ENCODE data around the gene FAM240A. TPM values are rescaled to one million over a fixed set of nuclear protein-coding genes. Genes with fewer than 3 reads are reported as not detected.
A peak's percentile ranks its signal among the peaks of the same experiment; 100 is the strongest.
"Not testable (repeated sequence)": the region's sequence is repeated elsewhere in the genome, so short reads cannot be mapped to it uniquely, and the experiment has no call there.

Gene FAM240A
- total RNA-seq, 1 experiment from 2014 or later = not detected

- no peak for TF ChIP-seq EZH2 (IDR thresholded peaks at IDR 0.05; ENCODE audit: low read length, unreplicated experiment)
- H3K27ac ChIP-seq (ENCODE audit: low read length) = no peak overlapping the region
- H3K36me3 ChIP-seq (ENCODE audit: low read depth, low read length) = no peaks in the 10 kb centered on the region
- H3K79me2 ChIP-seq (ENCODE audit: low read length) = no peaks in the 10 kb centered on the region
- POLR2A ChIA-PET (ENCODE audit: unreplicated experiment) = interaction anchor here (0.6 kb wide), 1 partner anchor 12 kb away, joined by 3 read pairs; no protein-coding TSS in a partner anchor
- no peaks in the 10 kb centered on the region for H3K9me3 ChIP-seq (ENCODE audit: low read length)
- no peak overlapping the region for H2AFZ ChIP-seq (ENCODE audit: low read length)
- no peak overlapping the region for H3K4me2 ChIP-seq (ENCODE audit: low read length)
- BruUV-seq (replicated peaks) = no TSS peak
- no peak for DNase-seq
- no peaks in the 10 kb centered on the region for H4K20me1 ChIP-seq (ENCODE audit: low read length)
- no peak overlapping the region for H3K9ac ChIP-seq (ENCODE audit: low read length)
- no peak overlapping the region for H3K4me3 ChIP-seq (ENCODE audit: low read length)
- no peaks in the 10 kb centered on the region for H3K4me1 ChIP-seq (ENCODE audit: insufficient read depth, low read length)
- intact Hi-C loops (cut with micrococcal nuclease) = no loop called here
- H3F3A ChIP-seq (ENCODE audit: low read length, unreplicated experiment) = no peaks in the 10 kb centered on the region
- ATAC-seq = no peak
- H3K27me3 ChIP-seq (ENCODE audit: low read length) = no peaks in the 10 kb centered on the region
- CTCF ChIA-PET = no interaction called here
- H3K9me2 ChIP-seq (replicated peaks; ENCODE audit: low read length) = no peaks in the 10 kb centered on the region
Measured at GRCh38 chr3:46586738-46587246, 25.5 kb upstream of the FAM240A start.

DNA sequence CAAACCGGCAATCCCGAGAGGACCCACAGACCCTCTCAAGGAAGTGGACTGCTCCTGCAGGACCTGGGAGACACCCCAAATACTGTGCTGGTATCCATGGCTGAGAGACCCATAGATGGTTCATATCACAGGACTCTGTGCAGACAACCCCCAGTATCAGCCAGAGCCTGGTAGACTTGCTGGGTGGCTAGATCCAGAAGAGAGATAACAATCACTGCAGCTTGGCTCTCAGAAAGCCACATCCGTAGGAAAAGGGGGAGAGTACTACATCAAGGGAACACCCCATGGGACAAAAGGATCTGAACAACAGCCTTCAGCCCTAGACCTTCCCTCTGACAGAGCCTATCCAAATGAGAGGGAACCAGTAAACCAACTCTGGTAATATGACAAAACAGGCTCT is 25.1 kb upstream of the FAM240A start:
- CTCF ChIA-PET; H3K9me2 ChIP-seq (replicated peaks; ENCODE audit: low read length); BruUV-seq (replicated peaks); H3F3A ChIP-seq (ENCODE audit: low read length, unreplicated experiment); H3K27ac ChIP-seq (ENCODE audit: low read length); H3K9me3 ChIP-seq (ENCODE audit: low read length); H3K27me3 ChIP-seq (ENCODE audit: low read length); H3K9ac ChIP-seq (ENCODE audit: low read length); DNase-seq; H3K36me3 ChIP-seq (ENCODE audit: low read depth, low read length); H4K20me1 ChIP-seq (ENCODE audit: low read length); ATAC-seq; H3K4me1 ChIP-seq (ENCODE audit: insufficient read depth, low read length); intact Hi-C loops (cut with micrococcal nuclease); H3K4me2 ChIP-seq (ENCODE audit: low read length); H3K4me3 ChIP-seq (ENCODE audit: low read length); H3K79me2 ChIP-seq (ENCODE audit: low read length); H2AFZ ChIP-seq (ENCODE audit: low read length): not testable (repeated sequence)
- POLR2A ChIA-PET (ENCODE audit: unreplicated experiment) = interaction anchor here (0.6 to 0.7 kb wide), 2 partner anchors 13 to 17 kb away, joined by 3 to 4 read pairs; no protein-coding TSS in a partner anchor

GRCh38 chr3:46593274-46593862 is 19.0 kb upstream of the FAM240A start:
- ChIA-PET POLR2A (ENCODE audit: unreplicated experiment) (no interaction called here), CTCF (interaction anchor here (1.0 kb wide), 1 partner anchor 105 kb away, joined by 3 read pairs; no protein-coding TSS in a partner anchor)
- DNase-seq (no peak), ATAC-seq (peak; percentile 27; the same call in 1 of the 2 replicates)
- H3K27me3 ChIP-seq (ENCODE audit: low read length) = no peaks in the 10 kb centered on the region
- intact Hi-C loops (cut with micrococcal nuclease) = no loop called here
- H3F3A ChIP-seq (ENCODE audit: low read length, unreplicated experiment) = no peaks in the 10 kb centered on the region
- no peaks in the 10 kb centered on the region for H3K36me3 ChIP-seq (ENCODE audit: low read depth, low read length)
- H3K9ac ChIP-seq (ENCODE audit: low read length) = no peak overlapping the region
- no peak overlapping the region for H3K4me2 ChIP-seq (ENCODE audit: low read length)
- no peaks in the 10 kb centered on the region for H4K20me1 ChIP-seq (ENCODE audit: low read length)
- no TSS peak for BruUV-seq (replicated peaks)
- no peaks in the 10 kb centered on the region for H3K9me3 ChIP-seq (ENCODE audit: low read length)
- 0 out of 2 replicates have a peak, but pooled peaks cover 8% of the 10 kb centered on the region for H3K4me1 ChIP-seq (ENCODE audit: insufficient read depth, low read length)
- H2AFZ ChIP-seq (ENCODE audit: low read length) = no peak overlapping the region
- H3K27ac ChIP-seq (ENCODE audit: low read length) = no peak overlapping the region
- H3K9me2 ChIP-seq (replicated peaks; ENCODE audit: low read length) = no peaks in the 10 kb centered on the region
- no peak overlapping the region for H3K4me3 ChIP-seq (ENCODE audit: low read length)
- TF ChIP-seq, protein P1, sequence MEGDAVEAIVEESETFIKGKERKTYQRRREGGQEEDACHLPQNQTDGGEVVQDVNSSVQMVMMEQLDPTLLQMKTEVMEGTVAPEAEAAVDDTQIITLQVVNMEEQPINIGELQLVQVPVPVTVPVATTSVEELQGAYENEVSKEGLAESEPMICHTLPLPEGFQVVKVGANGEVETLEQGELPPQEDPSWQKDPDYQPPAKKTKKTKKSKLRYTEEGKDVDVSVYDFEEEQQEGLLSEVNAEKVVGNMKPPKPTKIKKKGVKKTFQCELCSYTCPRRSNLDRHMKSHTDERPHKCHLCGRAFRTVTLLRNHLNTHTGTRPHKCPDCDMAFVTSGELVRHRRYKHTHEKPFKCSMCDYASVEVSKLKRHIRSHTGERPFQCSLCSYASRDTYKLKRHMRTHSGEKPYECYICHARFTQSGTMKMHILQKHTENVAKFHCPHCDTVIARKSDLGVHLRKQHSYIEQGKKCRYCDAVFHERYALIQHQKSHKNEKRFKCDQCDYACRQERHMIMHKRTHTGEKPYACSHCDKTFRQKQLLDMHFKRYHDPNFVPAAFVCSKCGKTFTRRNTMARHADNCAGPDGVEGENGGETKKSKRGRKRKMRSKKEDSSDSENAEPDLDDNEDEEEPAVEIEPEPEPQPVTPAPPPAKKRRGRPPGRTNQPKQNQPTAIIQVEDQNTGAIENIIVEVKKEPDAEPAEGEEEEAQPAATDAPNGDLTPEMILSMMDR (conservative IDR thresholded peaks at IDR 0.05; ENCODE audit: low read depth, low read length) = no peak
- TF ChIP-seq EZH2 (IDR thresholded peaks at IDR 0.05; ENCODE audit: low read length, unreplicated experiment) (no peak), EZH2phosphoT487 (IDR thresholded peaks at IDR 0.05; ENCODE audit: borderline replicate concordance, low read length) (no peak)
- H3K79me2 ChIP-seq (ENCODE audit: low read length) = no peaks in the 10 kb centered on the region

Data from PC-3 (cell line).